Endothelial cell of umbilical vein (primary cell): ENCODE data around the gene BAZ1A.

Experiments used
- MAX ChIP-seq: IDR thresholded peaks from 2 replicates; pipeline ENCODE4 v1.6.1; 2011; ENCODE audit not compliant: insufficient read depth, insufficient read length
- POLR2A ChIP-seq: IDR thresholded peaks from 2 replicates; pipeline ENCODE4 v1.6.1; 2012; ENCODE audit warnings: low read depth, mild to moderate bottlenecking, control low read depth, low read length
- POLR2AphosphoS5 ChIP-seq: IDR thresholded peaks from 2 replicates; pipeline ENCODE4 v1.6.1; 2012; ENCODE audit warnings: low read depth, mild to moderate bottlenecking, control low read depth, low read length, moderate library complexity; ENCODE audit not compliant: insufficient read depth
- TF ChIP-seq, protein P1 (sequence below), 2 donors: IDR thresholded peaks; 1 replicate in 1 of 2; 2 replicates in 1 of 2; pipeline ENCODE4 v1.5.1; 2011; ENCODE audit warnings: low read length in 2 of 2, mild to moderate bottlenecking in 2 of 2, moderate library complexity in 2 of 2, control low read depth in 1 of 2, inconsistent platforms in 1 of 2, low read depth in 1 of 2; ENCODE audit not compliant: insufficient read depth in 1 of 2; ENCODE audit errors: extremely low read depth in 1 of 2

GRCh38 chr14:34780646-34781045, 94.5 kb downstream of the BAZ1A start:
- TF ChIP-seq POLR2AphosphoS5, result no peak
- TF ChIP-seq, protein P1, sequence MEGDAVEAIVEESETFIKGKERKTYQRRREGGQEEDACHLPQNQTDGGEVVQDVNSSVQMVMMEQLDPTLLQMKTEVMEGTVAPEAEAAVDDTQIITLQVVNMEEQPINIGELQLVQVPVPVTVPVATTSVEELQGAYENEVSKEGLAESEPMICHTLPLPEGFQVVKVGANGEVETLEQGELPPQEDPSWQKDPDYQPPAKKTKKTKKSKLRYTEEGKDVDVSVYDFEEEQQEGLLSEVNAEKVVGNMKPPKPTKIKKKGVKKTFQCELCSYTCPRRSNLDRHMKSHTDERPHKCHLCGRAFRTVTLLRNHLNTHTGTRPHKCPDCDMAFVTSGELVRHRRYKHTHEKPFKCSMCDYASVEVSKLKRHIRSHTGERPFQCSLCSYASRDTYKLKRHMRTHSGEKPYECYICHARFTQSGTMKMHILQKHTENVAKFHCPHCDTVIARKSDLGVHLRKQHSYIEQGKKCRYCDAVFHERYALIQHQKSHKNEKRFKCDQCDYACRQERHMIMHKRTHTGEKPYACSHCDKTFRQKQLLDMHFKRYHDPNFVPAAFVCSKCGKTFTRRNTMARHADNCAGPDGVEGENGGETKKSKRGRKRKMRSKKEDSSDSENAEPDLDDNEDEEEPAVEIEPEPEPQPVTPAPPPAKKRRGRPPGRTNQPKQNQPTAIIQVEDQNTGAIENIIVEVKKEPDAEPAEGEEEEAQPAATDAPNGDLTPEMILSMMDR (IDR thresholded peaks at IDR 0.05; ENCODE audit: extremely low read depth in 1 of 2, insufficient read depth in 1 of 2, low read depth in 1 of 2, low read length in 2 of 2), result no peak
- TF ChIP-seq MAX, result no peak
- TF ChIP-seq POLR2A, result no peak
